Measurements from ENCODE around the gene KRTAP10-3. TPM values are rescaled to one million over a fixed set of nuclear protein-coding genes. Genes with fewer than 3 reads are reported as not detected.

The KRTAP10-3 gene
- total and polyA plus RNA-seq, 2 of the 13 experiments (the other 11 are each of a cell fraction or from before 2014, with no cell fraction given) = not detected

- peaks cover 41% of the 10 kb centered on the region for H3K4me1 ChIP-seq (ENCODE audit: insufficient read depth, low read length)
- no TSS peak for BruUV-seq (replicated peaks)
- peak overlapping the region in 2 of 3 experiments; percentile 48 to 56; a peak in 5 of 6 replicates for H3K4me3 ChIP-seq (replicated peaks in 1 of 3; ENCODE audit: insufficient read depth in 1 of 3, low read depth in 2 of 3, low read length in 3 of 3)
- FAIRE-seq (peak; percentile 95), DNase-seq (ENCODE audit: low spot score) (peak; percentile 93), ATAC-seq (peak; percentile 78)
- peak overlapping the region; percentile 16 for H3K27ac ChIP-seq (ENCODE audit: extremely low read length, insufficient read depth, low read length)
- no peaks in the 10 kb centered on the region for H3K36me3 ChIP-seq (replicated peaks in 1 of 2; ENCODE audit: control insufficient read depth in 1 of 2, insufficient read depth in 2 of 2, low read length in 2 of 2)
- WGBS (ENCODE audit: low lambda C conversion rate) = 86% methylated on average over 8 of the region's 15 CpGs
- POLR2A ChIA-PET = interaction anchor here (0.7 to 3.8 kb wide), 8 partner anchors 10 to 356 kb away, joined by 3 to 49 read pairs (median 4); partner anchors contain the start of gene PTTG1IP
- CTCF ChIA-PET (ENCODE audit: low intra/inter-chr PET ratio, low total read pairs) = no interaction called here
- H3K79me2 ChIP-seq (ENCODE audit: insufficient read depth, low read length) = no peaks in the 10 kb centered on the region
- peak overlapping the region; percentile 47 for H3K9ac ChIP-seq (ENCODE audit: insufficient read depth, low read depth, low read length)
- intact Hi-C loops (cut with micrococcal nuclease; ENCODE audit: unreplicated experiment) = no loop called here
- in situ Hi-C loops (cut with HindIII; ENCODE audit: extremely low pct_ligation_motif_present, low pct_unique_long_range_greater_than_20kb) = no loop called here
- H4K20me1 ChIP-seq (ENCODE audit: insufficient read depth, low read length) = no peaks in the 10 kb centered on the region
- H3K4me2 ChIP-seq (ENCODE audit: low read depth, low read length) = peak overlapping the region; percentile 57
- H3K27me3 ChIP-seq (ENCODE audit: control insufficient read depth in 1 of 2, insufficient read depth in 2 of 2, low read length in 2 of 2) = no peaks in the 10 kb centered on the region
- H3K9me3 ChIP-seq (ENCODE audit: low read length) = no peaks in the 10 kb centered on the region
- H2AFZ ChIP-seq (ENCODE audit: low read length) = no peak overlapping the region
- TF ChIP-seq ATF2 (CRISPR knock-in tag; IDR thresholded peaks at IDR 0.05) (no peak), ZNF484 (CRISPR knock-in tag; IDR thresholded peaks at IDR 0.05; ENCODE audit: borderline replicate concordance, low read depth) (no peak), E2F1 (CRISPR knock-in tag; IDR thresholded peaks at IDR 0.05) (no peak), HMGXB4 (CRISPR knock-in tag; IDR thresholded peaks at IDR 0.05; ENCODE audit: borderline replicate concordance in 1 of 2, low read depth in 1 of 2) (peak in 1 of 2 experiments; percentile 31; a peak in 1 of 4 replicates), RARG (CRISPR knock-in tag; IDR thresholded peaks at IDR 0.05; ENCODE audit: low read depth) (no peak), ATF3 (CRISPR knock-in tag; IDR thresholded peaks at IDR 0.05) (no peak), MYNN (CRISPR knock-in tag; IDR thresholded peaks at IDR 0.05; ENCODE audit: low read depth) (no peak), SP1 (IDR thresholded peaks at IDR 0.05) (no peak), SP1 (CRISPR knock-in tag; IDR thresholded peaks at IDR 0.05) (0 out of 2 replicates have a peak, but pooled peaks have one; percentile 24), AFF4 (CRISPR knock-in tag; IDR thresholded peaks at IDR 0.05) (no peak), GRHL1 (CRISPR knock-in tag; conservative IDR thresholded peaks at IDR 0.05) (no peak)
These were observed 41.3 kb downstream of the KRTAP10-3 start for GRCh38 chr21:44517175-44517899.
